ENCODE measurements around the gene IL37.

IL37 gene, protein sequence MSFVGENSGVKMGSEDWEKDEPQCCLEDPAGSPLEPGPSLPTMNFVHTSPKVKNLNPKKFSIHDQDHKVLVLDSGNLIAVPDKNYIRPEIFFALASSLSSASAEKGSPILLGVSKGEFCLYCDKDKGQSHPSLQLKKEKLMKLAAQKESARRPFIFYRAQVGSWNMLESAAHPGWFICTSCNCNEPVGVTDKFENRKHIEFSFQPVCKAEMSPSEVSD

DNA sequence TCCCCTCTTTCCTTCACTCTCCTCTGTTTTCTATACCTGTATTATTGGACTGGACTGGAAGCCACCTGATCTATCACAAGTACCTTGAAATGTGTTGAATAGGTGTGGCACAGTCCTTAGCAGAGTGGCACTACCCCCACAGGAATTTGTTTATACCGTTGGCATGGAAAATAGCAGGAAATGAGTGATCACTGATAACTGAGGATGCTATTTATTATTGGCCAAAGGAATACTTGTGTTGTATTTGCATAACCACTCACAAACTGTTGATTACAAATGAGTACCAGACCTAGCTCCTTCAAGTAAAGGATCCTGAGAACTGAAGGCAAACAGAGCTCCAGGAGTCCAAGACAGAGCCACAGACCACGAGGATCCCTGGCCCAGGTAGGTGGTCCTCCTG lies at the start of gene IL37:
Gene IL37, plus strand, starts transcription at position 301 of the 400 bp plus-strand sequence. CDS start 1,848 bp downstream, outside the sequence.
- ATAC-seq (ENCODE audit: low read depth) (no peak), DNase-seq (ENCODE audit: low spot score) (no peak)
- Histone ChIP-seq H3K9me3 (ENCODE audit: severe bottlenecking) (no peaks in the 10 kb centered on the region), H3K4me1 (ENCODE audit: insufficient read depth, poor library complexity, severe bottlenecking) (no peaks in the 10 kb centered on the region), H3K4me3 (ENCODE audit: severe bottlenecking) (no peak within 1 kb of the TSS), H3K36me3 (ENCODE audit: low read depth) (no peaks in the 10 kb centered on the region), H3K27ac (ENCODE audit: poor library complexity, severe bottlenecking) (no peak within 1 kb of the TSS), H3K27me3 (ENCODE audit: insufficient read depth, poor library complexity, severe bottlenecking) (no peaks in the 10 kb centered on the region)
- TF ChIP-seq, protein P1, sequence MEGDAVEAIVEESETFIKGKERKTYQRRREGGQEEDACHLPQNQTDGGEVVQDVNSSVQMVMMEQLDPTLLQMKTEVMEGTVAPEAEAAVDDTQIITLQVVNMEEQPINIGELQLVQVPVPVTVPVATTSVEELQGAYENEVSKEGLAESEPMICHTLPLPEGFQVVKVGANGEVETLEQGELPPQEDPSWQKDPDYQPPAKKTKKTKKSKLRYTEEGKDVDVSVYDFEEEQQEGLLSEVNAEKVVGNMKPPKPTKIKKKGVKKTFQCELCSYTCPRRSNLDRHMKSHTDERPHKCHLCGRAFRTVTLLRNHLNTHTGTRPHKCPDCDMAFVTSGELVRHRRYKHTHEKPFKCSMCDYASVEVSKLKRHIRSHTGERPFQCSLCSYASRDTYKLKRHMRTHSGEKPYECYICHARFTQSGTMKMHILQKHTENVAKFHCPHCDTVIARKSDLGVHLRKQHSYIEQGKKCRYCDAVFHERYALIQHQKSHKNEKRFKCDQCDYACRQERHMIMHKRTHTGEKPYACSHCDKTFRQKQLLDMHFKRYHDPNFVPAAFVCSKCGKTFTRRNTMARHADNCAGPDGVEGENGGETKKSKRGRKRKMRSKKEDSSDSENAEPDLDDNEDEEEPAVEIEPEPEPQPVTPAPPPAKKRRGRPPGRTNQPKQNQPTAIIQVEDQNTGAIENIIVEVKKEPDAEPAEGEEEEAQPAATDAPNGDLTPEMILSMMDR (IDR thresholded peaks at IDR 0.05; ENCODE audit: poor library complexity, severe bottlenecking), result no peak

DNA sequence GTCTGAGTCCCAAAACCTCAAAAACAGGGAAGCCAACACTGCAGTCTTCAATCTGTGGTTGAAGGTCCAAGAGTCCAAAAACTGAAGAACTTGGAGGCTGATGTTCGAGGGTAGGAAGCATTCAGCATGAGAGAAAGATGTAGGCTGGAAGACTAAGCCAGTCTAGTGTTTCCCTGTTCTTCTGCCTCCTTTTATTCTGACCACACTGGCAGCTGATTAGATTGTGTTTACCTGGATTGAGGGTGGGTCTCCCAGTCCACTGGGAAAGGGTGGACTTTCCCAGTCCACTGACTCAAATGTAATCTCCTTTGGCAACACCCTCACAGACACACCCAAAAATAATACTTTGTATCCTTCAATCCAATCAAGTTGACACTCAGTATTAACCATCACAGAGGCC lies 46.9 kb upstream of the IL37 start:
- Histone ChIP-seq H3K9me3 (ENCODE audit: severe bottlenecking) (peaks cover 20% of the 10 kb centered on the region), H3K4me1 (ENCODE audit: insufficient read depth, poor library complexity, severe bottlenecking) (peaks cover 21% of the 10 kb centered on the region), H3K27me3 (ENCODE audit: insufficient read depth, poor library complexity, severe bottlenecking) (no peaks in the 10 kb centered on the region), H3K36me3 (ENCODE audit: low read depth) (no peaks in the 10 kb centered on the region), H3K4me3 (ENCODE audit: severe bottlenecking) (no peak overlapping the region), H3K27ac (ENCODE audit: poor library complexity, severe bottlenecking) (no peak overlapping the region)
- DNase-seq (ENCODE audit: low spot score) (no peak), ATAC-seq (ENCODE audit: low read depth) (no peak)
- TF ChIP-seq, protein P1 (IDR thresholded peaks at IDR 0.05; ENCODE audit: poor library complexity, severe bottlenecking), result no peak

DNA sequence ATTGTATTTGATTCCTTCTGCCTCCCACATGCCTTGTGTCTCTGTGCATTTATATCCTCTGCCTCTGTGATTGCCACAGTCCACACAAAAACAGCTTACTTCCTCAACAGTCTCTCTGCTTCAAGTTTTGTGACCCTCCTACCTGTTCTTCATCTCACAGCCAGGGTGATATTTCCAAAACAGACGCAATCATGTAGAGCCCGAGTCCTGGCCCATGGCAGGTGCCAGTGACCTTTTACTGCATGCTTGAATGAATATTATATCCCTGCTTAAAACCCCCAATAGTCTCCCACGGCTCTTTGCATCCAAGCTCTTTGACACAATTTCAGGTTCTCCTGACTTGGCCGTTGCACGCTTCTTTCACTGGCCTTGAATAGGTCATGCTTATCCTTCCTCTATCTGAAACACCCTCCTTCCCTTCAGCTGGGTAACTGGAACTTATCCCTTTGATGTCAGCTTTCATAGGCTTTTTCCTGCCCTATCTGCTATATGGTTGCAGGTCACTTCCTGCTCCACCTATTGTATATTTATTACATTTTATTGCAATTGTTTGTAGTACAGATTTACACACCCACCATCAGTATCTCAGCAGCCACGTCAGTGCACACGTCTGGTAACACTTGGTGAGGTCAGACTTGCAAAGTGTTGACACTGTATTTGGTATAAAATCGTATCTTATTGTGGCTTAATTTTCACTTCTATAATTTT lies 44.7 kb upstream of the IL37 start:
- no peak for ATAC-seq (ENCODE audit: low read depth)
- TF ChIP-seq, protein P1 (IDR thresholded peaks at IDR 0.05; ENCODE audit: poor library complexity, severe bottlenecking), result no peak
- H3K36me3 ChIP-seq (ENCODE audit: low read depth), result no peaks in the 10 kb centered on the region
- peaks cover 36% of the 10 kb centered on the region for H3K4me1 ChIP-seq (ENCODE audit: insufficient read depth, poor library complexity, severe bottlenecking)
- DNase-seq (ENCODE audit: low spot score), result no peak
- H3K9me3 ChIP-seq (ENCODE audit: severe bottlenecking), result peaks cover 12% of the 10 kb centered on the region
- no peaks in the 10 kb centered on the region for H3K27me3 ChIP-seq (ENCODE audit: insufficient read depth, poor library complexity, severe bottlenecking)
- H3K27ac ChIP-seq (ENCODE audit: poor library complexity, severe bottlenecking), result no peak overlapping the region
- no peak overlapping the region for H3K4me3 ChIP-seq (ENCODE audit: severe bottlenecking)

DNA sequence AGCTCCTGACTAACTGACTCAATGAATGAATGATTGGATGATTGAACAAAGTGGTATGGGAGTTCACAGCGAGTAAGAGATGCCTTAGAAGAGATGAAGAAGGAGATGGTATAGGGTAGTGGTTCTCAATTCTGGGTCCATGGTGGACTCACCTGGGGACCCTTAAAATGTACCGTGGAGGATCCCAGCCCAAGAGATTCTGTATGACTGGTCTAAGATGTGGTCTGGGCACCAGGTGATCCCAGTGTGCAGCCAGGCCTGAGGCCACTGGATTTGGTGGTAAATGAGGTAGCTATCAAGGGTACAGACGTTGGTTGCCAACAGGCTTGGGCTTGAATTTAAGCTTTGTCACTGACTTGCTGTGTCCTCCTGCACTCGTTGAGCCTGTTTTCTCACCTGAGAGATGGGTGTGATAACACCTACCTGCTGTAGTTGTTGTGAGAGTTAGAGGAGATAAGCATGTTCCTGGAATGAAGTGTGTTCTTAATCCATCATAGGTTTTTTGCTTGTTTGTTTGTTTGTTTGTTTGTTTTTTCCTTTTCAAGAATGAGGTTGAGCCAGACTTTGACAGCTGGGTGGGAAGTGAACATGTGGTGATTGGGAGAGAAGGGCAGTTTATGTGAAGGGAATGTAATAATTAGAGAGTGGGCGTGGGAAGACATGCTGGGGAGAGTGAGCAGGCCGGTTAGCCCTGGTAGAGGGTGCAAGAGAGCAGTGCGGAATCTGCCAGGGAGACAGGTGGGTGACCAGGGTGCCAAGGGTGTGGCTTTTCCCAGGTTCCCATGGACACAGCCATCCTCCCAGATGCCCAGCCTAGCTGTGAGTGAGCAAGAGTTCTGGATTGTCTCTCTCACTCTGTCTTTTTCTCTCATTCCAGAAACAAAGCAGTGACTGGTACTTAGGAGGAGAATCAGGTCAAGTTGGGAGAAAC lies 43.0 kb upstream of the IL37 start:
- peaks cover 7% of the 10 kb centered on the region for H3K9me3 ChIP-seq (ENCODE audit: severe bottlenecking)
- H3K27ac ChIP-seq (ENCODE audit: poor library complexity, severe bottlenecking), result peak overlapping the region; percentile 75
- DNase-seq (ENCODE audit: low spot score) (no peak), ATAC-seq (ENCODE audit: low read depth) (no peak)
- peaks cover 36% of the 10 kb centered on the region for H3K4me1 ChIP-seq (ENCODE audit: insufficient read depth, poor library complexity, severe bottlenecking)
- H3K36me3 ChIP-seq (ENCODE audit: low read depth), result no peaks in the 10 kb centered on the region
- H3K4me3 ChIP-seq (ENCODE audit: severe bottlenecking), result no peak overlapping the region
- H3K27me3 ChIP-seq (ENCODE audit: insufficient read depth, poor library complexity, severe bottlenecking), result no peaks in the 10 kb centered on the region
- TF ChIP-seq, protein P1 (IDR thresholded peaks at IDR 0.05; ENCODE audit: poor library complexity, severe bottlenecking), result no peak

All from RWPE2 (cell line).